IPS DF 6.9 (cell line): ENCODE data around the gene TBX4.

Experiments used
- DNase-seq: peaks from one replicate; pipeline ENCODE4 v3.0.0-alpha.2; 2013; ENCODE audit warnings: low read depth, low spot score
- H3K27ac ChIP-seq: one replicate; pipeline ENCODE4 v1.5.1; 2013; ENCODE audit warnings: low read length, control low read depth
- H3K27me3 ChIP-seq: 2 replicates; pipeline ENCODE4 v1.6.1; 2013; ENCODE audit warnings: mild to moderate bottlenecking, low read length; ENCODE audit not compliant: control insufficient read depth, insufficient read depth
- H3K36me3 ChIP-seq: 2 replicates; pipeline ENCODE4 v1.6.1; 2013; ENCODE audit warnings: low read length; ENCODE audit not compliant: control insufficient read depth, insufficient read depth
- H3K4me1 ChIP-seq: 2 replicates; pipeline ENCODE4 v1.6.1; 2013; ENCODE audit warnings: low read length; ENCODE audit not compliant: control insufficient read depth, insufficient read depth
- H3K4me3 ChIP-seq: 2 replicates; pipeline ENCODE4 v1.5.1; 2013; ENCODE audit warnings: mild to moderate bottlenecking, low read length
- H3K9me3 ChIP-seq: 2 replicates; pipeline ENCODE4 v1.6.1; 2013; ENCODE audit warnings: low read length, inconsistent platforms; ENCODE audit not compliant: control insufficient read depth, insufficient read depth
- WGBS: extraction: QIAGEN DNeasy Blood & Tissue Kit; methylation state at CpG from one replicate; pipeline ENCODE4 v1.1.7; 2013; ENCODE audit warnings: mixed read lengths, missing lambda C conversion rate; ENCODE audit not compliant: insufficient read length, insufficient coverage; 5-methylcytosine and 5-hydroxymethylcytosine counted together

TBX4 gene

DNA sequence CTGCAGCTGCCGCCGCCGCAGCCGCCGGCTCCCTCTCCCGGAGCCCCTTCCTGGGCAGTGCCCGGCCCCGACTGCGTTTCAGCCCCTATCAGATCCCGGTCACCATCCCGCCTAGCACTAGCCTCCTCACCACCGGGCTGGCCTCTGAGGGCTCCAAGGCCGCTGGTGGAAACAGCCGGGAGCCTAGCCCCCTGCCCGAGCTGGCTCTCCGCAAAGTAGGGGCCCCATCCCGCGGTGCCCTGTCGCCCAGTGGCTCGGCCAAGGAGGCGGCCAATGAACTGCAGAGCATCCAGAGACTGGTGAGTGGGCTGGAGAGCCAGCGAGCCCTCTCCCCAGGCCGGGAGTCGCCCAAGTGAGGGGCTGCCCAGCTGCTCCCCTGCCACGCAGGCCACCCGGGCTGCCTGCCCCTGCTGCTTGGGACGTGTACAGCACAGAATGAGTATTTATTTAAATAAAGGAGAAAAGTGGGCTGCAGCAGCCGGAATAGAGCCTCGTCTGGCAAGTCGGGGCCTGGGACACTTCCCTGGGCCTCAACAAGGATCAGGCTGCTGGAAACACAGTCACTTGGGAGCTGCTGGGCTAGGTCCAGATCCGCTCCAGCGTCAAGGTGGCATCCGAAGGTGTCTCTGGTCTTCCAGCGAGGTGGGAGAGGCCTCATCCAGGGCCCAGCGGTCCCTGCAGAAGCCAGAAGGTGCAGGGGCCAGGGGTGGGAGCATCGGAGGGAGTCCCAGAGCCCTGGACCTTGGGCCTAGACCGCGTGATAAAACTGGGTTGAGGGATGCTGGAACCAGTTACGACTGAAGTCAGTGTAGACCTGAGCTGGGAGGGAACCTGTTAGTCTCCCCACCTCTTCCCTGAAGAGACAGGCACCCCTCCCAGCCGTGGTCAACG is 43.8 kb upstream of the TBX4 start:
- Histone ChIP-seq H3K27ac (no peak overlapping the region), H3K4me3 (no peak overlapping the region), H3K27me3 (peaks cover 78% of the 10 kb centered on the region), H3K9me3 (no peaks in the 10 kb centered on the region), H3K36me3 (no peaks in the 10 kb centered on the region; the same call in 1 of the 2 replicates), H3K4me1 (peaks cover 12% of the 10 kb centered on the region)
- no CpG with 5 or more reads among the region's 41 CpGs for WGBS
- DNase-seq: no peak

DNA sequence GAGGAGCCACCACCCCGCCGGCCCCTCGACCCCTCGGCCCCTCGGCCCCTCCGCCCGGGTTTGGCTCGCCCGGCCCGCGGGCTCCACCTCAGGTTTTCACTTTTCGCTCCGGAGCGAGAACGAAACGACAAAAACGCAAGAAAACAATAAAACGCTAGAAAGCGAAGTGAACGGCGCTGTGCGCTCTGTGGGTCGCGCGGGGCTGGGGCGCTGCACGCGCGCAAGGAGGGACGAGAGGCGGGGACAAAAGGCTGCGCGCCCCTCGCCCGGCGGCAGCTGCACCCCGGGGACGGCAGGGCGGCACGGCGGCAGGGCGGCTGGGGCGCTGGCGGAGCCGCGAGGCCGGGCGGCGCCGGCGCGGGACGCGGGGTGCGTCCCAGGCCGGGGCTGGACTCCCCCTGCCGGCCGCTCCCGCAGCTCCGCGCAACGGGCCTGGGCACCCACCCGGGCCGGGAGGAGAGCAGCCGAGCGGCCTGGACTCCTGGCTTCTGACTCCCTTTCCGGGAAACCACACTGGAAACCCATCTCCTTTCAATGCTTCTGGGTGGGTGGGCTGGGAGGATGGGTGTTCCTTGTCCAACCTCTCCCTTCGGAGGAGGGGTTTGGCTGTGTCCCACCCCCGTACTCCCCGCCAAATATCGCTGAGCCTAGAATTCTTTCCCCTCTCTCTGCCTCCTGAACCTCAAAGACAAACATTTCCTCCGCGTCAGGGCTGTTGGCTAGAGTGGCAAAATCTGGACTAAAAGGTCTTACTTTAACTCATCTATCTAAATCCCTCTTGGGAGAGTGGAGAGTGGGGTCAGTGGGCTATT is 42.7 kb upstream of the TBX4 start:
- no CpG with 5 or more reads among the region's 73 CpGs for WGBS
- no peak for DNase-seq
- Histone ChIP-seq H3K27me3 (peaks cover 67% of the 10 kb centered on the region), H3K4me1 (peaks cover 8% of the 10 kb centered on the region), H3K9me3 (no peaks in the 10 kb centered on the region), H3K27ac (no peak overlapping the region), H3K36me3 (no peaks in the 10 kb centered on the region; the same call in 1 of the 2 replicates), H3K4me3 (peak overlapping the region; percentile 17; the same call in 1 of the 2 replicates)

DNA sequence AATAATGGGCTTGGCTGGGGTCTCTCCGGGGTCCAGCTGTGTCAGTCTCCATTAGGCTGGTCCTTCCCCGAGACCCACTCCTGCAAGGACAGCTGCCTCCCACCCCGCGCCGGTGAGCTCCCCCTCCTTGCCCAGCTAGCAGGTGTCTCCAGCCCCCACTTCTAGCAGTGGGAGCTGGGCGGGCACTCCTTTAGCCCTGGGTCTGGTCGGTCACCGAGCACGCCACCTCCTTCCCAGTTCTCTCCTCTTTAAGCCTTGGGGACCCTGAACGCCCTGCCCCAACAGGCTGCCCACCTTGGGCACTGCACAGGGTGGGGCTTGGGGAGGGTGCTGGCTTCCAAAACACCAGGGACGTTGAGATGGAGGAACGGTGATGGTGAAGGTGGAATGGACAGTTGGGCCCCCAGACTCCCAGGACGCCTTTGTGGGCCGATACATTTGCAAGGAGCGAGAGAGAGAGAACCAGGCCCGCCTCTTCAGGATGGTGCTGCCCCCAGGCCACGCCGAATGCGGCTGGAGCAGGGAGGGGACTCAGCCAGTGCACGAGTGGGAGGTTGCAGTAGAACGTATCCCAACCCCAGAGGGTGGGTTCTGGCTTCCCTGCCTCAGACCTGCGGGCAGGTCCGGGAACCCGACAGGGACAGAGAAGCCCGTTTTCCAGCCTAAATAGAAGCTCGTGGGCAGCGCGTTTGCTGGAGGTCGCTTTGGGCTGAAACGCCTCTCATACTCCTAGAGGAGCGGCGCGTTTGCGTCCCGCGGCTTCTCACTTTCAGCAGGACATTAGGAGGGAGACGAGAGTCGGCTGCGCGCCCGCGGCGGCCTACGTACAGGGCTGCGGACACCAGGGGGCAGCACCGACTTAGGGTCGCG is 41.8 kb upstream of the TBX4 start:
- Histone ChIP-seq H3K27me3 (peaks cover 58% of the 10 kb centered on the region), H3K4me1 (peaks cover 3% of the 10 kb centered on the region), H3K4me3 (peak overlapping the region; percentile 48; the same call in 1 of the 2 replicates), H3K9me3 (no peaks in the 10 kb centered on the region), H3K36me3 (no peaks in the 10 kb centered on the region; the same call in 1 of the 2 replicates), H3K27ac (no peak overlapping the region)
- DNase-seq: no peak
- no CpG with 5 or more reads among the region's 48 CpGs for WGBS

DNA sequence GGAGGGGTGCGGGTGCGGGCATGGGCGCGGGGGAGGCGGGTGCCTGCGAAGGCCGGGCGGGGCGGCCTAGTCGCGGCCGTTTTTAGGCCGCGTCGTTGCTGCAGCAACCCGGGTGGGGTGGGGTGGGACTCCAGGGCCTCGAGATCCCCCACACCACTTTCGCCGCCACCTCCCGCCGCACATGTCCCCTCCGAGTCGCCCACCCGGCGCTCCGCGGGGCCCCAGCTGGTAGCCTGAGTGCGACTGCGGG is 41.3 kb upstream of the TBX4 start:
- Histone ChIP-seq H3K4me3 (peak overlapping the region; percentile 48; the same call in 1 of the 2 replicates), H3K27ac (no peak overlapping the region), H3K27me3 (peaks cover 52% of the 10 kb centered on the region), H3K4me1 (peaks cover 2% of the 10 kb centered on the region; the same call in 1 of the 2 replicates), H3K36me3 (no peaks in the 10 kb centered on the region; the same call in 1 of the 2 replicates), H3K9me3 (no peaks in the 10 kb centered on the region)
- no CpG with 5 or more reads among the region's 29 CpGs for WGBS
- DNase-seq: no peak

DNA sequence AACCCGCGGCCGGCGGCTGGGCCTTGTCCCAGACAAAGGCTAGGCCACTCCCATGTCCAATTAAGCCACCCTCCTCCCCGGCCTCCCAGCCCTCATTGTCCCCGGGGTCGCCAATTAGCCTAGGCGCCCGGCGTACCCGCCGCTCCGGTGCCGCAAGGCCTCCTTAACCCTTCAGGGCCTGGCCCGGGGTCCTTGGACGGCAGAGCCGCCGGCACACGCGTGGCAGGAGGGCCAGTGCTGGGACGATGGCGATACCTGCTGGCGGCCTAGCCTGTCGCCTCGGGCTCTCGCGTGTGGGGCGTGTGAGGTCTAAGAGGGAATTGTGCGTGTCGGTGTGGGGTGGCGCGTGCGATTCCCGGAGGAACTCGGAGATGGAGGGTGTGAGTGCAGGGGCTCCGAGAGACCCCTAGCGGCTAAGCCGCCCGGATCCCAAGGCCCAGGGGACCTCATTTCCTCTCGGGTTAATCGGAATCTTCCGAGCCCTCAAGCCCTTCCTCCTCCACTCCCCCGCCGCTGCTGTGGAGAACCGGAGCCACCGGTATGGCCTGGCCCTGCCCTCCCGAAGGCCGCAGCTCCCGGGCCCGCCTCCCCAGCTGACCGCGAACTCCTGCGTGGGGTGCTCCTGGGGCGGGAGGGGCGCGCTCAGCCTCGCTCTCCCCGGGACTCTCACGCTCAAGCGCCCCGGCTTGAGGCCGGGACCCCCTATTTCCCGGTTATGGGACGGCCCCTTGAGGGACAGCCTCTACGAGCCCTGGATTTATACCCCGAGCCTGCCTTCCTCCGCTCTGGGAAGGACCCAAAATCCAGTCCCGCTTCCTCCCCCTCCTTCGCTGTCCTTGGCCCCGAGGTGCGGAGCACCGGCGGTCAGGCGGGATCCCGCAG is 40.7 kb upstream of the TBX4 start:
- DNase-seq: no peak
- Histone ChIP-seq H3K9me3 (no peaks in the 10 kb centered on the region), H3K27me3 (peaks cover 47% of the 10 kb centered on the region), H3K4me1 (peaks cover 2% of the 10 kb centered on the region; the same call in 1 of the 2 replicates), H3K27ac (no peak overlapping the region), H3K36me3 (no peaks in the 10 kb centered on the region; the same call in 1 of the 2 replicates), H3K4me3 (peak overlapping the region; percentile 48; the same call in 1 of the 2 replicates)
- no CpG with 5 or more reads among the region's 75 CpGs for WGBS

DNA sequence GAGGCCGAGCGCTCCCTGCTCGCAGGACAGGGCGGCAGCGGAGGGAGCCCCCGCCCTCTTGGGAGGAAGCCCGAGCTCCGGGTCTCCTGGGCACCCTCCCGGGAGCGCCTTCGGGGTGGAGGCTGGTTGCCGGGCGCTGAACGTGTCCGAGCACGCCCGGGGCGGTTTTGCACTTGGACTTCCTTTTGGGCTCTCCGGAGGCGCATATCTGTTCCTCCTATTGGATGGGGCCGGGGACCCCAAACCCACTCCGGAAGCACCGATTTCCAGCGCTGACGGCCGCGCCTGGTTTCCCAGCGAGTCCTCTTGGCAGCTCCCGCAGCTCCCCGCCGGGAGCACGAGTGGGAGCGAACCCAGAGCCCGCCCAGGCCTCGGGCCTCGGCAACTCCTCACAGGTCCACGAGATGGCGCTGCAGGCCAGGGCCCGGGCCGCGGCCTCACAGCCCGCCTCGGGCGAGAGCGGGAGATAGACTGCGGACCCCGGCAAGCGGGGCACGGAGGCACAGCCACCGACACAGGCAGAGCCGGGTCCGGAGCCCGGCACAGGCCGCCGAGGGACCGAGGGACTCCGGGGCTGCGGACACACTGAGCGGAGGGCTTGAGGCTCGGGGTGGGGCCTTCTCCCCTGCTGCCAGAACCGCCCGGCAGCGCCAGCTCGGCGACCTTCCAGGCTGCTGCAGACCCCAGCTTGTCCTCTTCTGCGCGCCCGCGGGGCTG is 39.9 kb upstream of the TBX4 start:
- Histone ChIP-seq H3K36me3 (no peaks in the 10 kb centered on the region; the same call in 1 of the 2 replicates), H3K9me3 (no peaks in the 10 kb centered on the region), H3K4me1 (peaks cover 2% of the 10 kb centered on the region; the same call in 1 of the 2 replicates), H3K4me3 (peak overlapping the region; percentile 48; the same call in 1 of the 2 replicates), H3K27ac (no peak overlapping the region), H3K27me3 (peaks cover 39% of the 10 kb centered on the region)
- whole genome bisulfite sequencing: no CpG with 5 or more reads among the region's 69 CpGs
- no peak for DNase-seq

DNA sequence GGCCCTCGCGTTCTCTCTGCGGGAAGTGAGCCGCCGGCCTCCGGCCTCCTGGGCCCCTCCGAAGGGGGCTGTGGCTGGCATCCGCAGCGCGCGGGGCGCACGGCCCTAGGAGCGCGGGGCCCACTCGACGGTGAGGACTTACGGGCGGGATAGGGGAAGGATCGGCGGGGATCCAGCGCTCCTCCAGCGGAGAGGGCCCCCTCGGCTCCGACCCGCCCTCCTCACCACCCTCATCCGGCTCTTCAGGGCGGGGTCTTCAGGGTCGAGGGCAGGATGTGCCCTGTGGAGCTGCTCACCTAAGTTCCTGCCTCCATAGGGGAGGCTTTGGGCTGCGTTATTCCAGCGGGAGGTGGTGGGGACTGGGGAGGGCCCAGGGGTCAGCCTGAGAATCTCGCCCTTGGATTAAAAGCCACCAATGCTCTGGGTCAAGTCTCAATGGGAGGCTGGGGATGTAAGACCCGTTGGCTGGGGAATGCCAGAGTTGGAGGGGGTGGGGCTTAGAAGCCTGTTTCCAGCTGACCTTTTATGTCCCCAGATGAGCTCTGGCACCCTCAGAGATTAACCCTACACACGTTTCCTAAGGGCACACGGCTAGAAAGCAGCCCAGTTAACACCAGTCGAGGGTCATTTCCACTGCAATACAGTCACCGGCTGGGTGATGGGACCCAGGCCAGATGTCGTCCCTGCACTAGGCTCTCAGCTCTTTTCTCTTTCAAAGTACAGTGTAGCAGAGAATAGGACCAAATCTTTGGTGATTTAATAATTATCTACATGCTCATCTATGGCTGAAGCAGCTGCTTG is 39.2 kb upstream of the TBX4 start:
- Histone ChIP-seq H3K9me3 (no peaks in the 10 kb centered on the region), H3K4me1 (peaks cover 2% of the 10 kb centered on the region; the same call in 1 of the 2 replicates), H3K27ac (no peak overlapping the region), H3K4me3 (peak overlapping the region; percentile 48; the same call in 1 of the 2 replicates), H3K27me3 (peaks cover 31% of the 10 kb centered on the region), H3K36me3 (no peaks in the 10 kb centered on the region; the same call in 1 of the 2 replicates)
- no peak for DNase-seq
- WGBS: no CpG with 5 or more reads among the region's 38 CpGs

DNA sequence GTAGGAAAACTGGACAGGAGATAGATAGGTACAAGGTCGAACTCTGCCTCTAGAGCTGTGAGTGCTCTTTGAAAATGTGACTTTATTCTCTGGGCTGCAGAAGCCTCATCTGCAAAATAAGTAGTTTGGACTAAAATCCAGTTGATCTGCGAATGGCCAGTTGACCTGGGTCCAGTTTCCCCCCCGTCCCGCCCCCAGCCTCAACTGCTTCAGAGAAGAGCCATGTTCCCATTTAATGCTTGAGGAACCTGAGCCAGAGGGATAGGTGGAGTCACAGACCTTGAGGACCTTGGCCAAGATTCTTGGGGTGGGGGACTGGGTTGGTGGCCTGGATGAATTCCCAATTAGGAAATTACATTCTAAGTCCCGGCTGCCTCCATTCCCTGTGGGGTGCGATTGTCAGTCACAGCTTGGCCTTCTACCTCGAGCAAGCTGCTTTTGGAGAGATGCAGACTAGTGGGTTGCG is 38.5 kb upstream of the TBX4 start:
- Histone ChIP-seq H3K4me3 (no peak overlapping the region), H3K4me1 (peaks cover 2% of the 10 kb centered on the region; the same call in 1 of the 2 replicates), H3K9me3 (no peaks in the 10 kb centered on the region), H3K27me3 (peaks cover 25% of the 10 kb centered on the region), H3K27ac (no peak overlapping the region), H3K36me3 (no peaks in the 10 kb centered on the region; the same call in 1 of the 2 replicates)
- no CpG with 5 or more reads among the region's 8 CpGs for WGBS
- no peak for DNase-seq
